Neural progenitor cell (in vitro differentiated cells): ENCODE measurements around the gene MESD. TPM values are rescaled to one million over a fixed set of nuclear protein-coding genes. Genes with fewer than 3 reads are reported as not detected.

ENCODE experiments used
- DNase-seq: peaks from one replicate; pipeline ENCODE4 v3.0.0-alpha.2; 2016; ENCODE audit warnings: low spot score
- H2AFZ ChIP-seq: fragments of 200-600 bp; sonication (generic); replicated peaks from 2 replicates; pipeline ENCODE4 v1.6.1; 2016; ENCODE audit warnings: antibody characterized with exemption
- H3F3A ChIP-seq: fragments of 200-600 bp; sonication (generic); 2 replicates; pipeline ENCODE4 v1.6.1; 2016; ENCODE audit warnings: antibody characterized with exemption, low read depth
- H3K27ac ChIP-seq: fragments of 200-600 bp; sonication (generic); 2 replicates; pipeline ENCODE4 v1.5.1; 2016; ENCODE audit warnings: mild to moderate bottlenecking
- H3K27me3 ChIP-seq: fragments of 200-600 bp; sonication (generic); 2 replicates; pipeline ENCODE4 v1.6.1; 2016; ENCODE audit warnings: mild to moderate bottlenecking, moderate library complexity
- H3K36me3 ChIP-seq: fragments of 200-600 bp; sonication (generic); 2 replicates; pipeline ENCODE4 v1.5.1; 2016
- H3K4me1 ChIP-seq: fragments of 200-600 bp; sonication (generic); 2 replicates; pipeline ENCODE4 v1.6.1; 2016; ENCODE audit warnings: mixed run types
- H3K4me2 ChIP-seq: fragments of 200-600 bp; sonication (generic); 2 replicates; pipeline ENCODE4 v1.6.1; 2016
- H3K4me3 ChIP-seq: fragments of 200-600 bp; sonication (generic); 2 replicates; pipeline ENCODE4 v1.5.1; 2016
- H3K79me2 ChIP-seq: fragments of 200-600 bp; sonication (generic); 2 replicates; pipeline ENCODE4 v1.6.1; 2016; ENCODE audit warnings: low read depth
- H3K9ac ChIP-seq: fragments of 200-600 bp; sonication (generic); 2 replicates; pipeline ENCODE4 v1.6.1; 2016
- H3K9me3 ChIP-seq: fragments of 200-600 bp; sonication (generic); 2 replicates; pipeline ENCODE4 v1.5.1; 2016; ENCODE audit warnings: low read depth
- H4K20me1 ChIP-seq: fragments of 200-600 bp; sonication (generic); 2 replicates; pipeline ENCODE4 v1.6.1; 2016; ENCODE audit warnings: low read depth
- H3K27ac Mint-ChIP-seq: 3 replicates; pipeline ENCODE4 v1.8.0; 2021; ENCODE audit warnings: mixed read lengths
- H3K27me3 Mint-ChIP-seq: 2 replicates; pipeline ENCODE4 v1.8.0; 2022; ENCODE audit warnings: low read depth, mild to moderate bottlenecking, inconsistent platforms, moderate library complexity, mixed read lengths; ENCODE audit not compliant: insufficient read depth
- H3K36me3 Mint-ChIP-seq: 3 replicates; pipeline ENCODE4 v1.8.0; 2021; ENCODE audit warnings: mixed read lengths
- H3K4me1 Mint-ChIP-seq: 3 replicates; pipeline ENCODE4 v1.8.0; 2021; ENCODE audit warnings: mixed read lengths
- H3K4me3 Mint-ChIP-seq: 3 replicates; pipeline ENCODE4 v1.8.0; 2021; ENCODE audit warnings: mild to moderate bottlenecking, moderate library complexity, mixed read lengths
- H3K9me3 Mint-ChIP-seq: 3 replicates; pipeline ENCODE4 v1.8.0; 2020; ENCODE audit warnings: mixed read lengths
- EZH2 ChIP-seq: fragments of 200-600 bp; sonication (generic); IDR thresholded peaks from 2 replicates; pipeline ENCODE4 v1.6.1; 2017; ENCODE audit warnings: antibody characterized with exemption, mild to moderate bottlenecking, moderate library complexity
- EZH2phosphoT487 ChIP-seq: fragments of 200-600 bp; sonication (generic); IDR thresholded peaks from 2 replicates; pipeline ENCODE4 v1.6.1; 2017; ENCODE audit warnings: antibody characterized with exemption
- total RNA-seq: library from RNA; depleted of rRNA; stranded (reverse); fragments of >200 nt; gene quantifications from 2 replicates; pipeline ENCODE4 v1.2.3, GENCODE V29; 2015; ENCODE audit warnings: low replicate concordance
- TF ChIP-seq, protein P1 (sequence below): fragments of 200-600 bp; sonication (generic); IDR thresholded peaks from 2 replicates; pipeline ENCODE4 v1.5.1; 2017; ENCODE audit warnings: antibody characterized with exemption, mild to moderate bottlenecking

Gene MESD
- total RNA-seq, 1 donor from 2014 or later: 31.5 TPM

DNA sequence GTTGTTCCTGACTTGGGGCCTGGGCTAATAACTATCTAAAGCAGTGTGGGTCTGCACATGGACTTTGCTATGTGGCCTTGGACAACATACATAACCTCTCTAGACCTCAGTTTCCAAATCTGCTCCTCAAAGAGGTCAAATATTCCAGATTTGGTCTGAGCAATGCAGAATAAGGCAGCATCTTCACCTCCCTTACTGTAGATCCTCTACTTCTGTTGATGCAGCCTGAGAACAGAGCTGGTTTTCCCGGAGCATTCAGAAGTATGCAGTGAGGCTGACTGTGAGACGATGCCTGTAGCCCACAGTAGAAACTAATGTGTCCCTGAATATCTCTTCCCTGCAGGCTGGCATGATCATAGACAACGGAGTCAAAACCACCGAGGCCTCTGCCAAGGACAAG is 65.3 kb downstream of the MESD start:
- Mint-ChIP-seq H3K4me1 (no peaks in the 10 kb centered on the region), H3K27ac (no peak overlapping the region), H3K36me3 (peaks cover under 1% of the 10 kb centered on the region), H3K27me3 (peaks cover 2% of the 10 kb centered on the region), H3K4me3 (no peak overlapping the region), H3K9me3 (no peaks in the 10 kb centered on the region)
- Histone ChIP-seq H3K9ac (no peak overlapping the region), H3F3A (no peaks in the 10 kb centered on the region), H3K4me3 (no peak overlapping the region), H3K79me2 (no peaks in the 10 kb centered on the region), H3K9me3 (no peaks in the 10 kb centered on the region), H2AFZ (no peak overlapping the region), H3K4me1 (no peaks in the 10 kb centered on the region), H3K27ac (no peak overlapping the region), H4K20me1 (no peaks in the 10 kb centered on the region), H3K4me2 (no peak overlapping the region), H3K36me3 (no peaks in the 10 kb centered on the region), H3K27me3 (no peaks in the 10 kb centered on the region)
- TF ChIP-seq, protein P1, sequence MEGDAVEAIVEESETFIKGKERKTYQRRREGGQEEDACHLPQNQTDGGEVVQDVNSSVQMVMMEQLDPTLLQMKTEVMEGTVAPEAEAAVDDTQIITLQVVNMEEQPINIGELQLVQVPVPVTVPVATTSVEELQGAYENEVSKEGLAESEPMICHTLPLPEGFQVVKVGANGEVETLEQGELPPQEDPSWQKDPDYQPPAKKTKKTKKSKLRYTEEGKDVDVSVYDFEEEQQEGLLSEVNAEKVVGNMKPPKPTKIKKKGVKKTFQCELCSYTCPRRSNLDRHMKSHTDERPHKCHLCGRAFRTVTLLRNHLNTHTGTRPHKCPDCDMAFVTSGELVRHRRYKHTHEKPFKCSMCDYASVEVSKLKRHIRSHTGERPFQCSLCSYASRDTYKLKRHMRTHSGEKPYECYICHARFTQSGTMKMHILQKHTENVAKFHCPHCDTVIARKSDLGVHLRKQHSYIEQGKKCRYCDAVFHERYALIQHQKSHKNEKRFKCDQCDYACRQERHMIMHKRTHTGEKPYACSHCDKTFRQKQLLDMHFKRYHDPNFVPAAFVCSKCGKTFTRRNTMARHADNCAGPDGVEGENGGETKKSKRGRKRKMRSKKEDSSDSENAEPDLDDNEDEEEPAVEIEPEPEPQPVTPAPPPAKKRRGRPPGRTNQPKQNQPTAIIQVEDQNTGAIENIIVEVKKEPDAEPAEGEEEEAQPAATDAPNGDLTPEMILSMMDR: no peak
- no peak for TF ChIP-seq EZH2phosphoT487
- TF ChIP-seq EZH2: no peak
- DNase-seq: no peak

DNA sequence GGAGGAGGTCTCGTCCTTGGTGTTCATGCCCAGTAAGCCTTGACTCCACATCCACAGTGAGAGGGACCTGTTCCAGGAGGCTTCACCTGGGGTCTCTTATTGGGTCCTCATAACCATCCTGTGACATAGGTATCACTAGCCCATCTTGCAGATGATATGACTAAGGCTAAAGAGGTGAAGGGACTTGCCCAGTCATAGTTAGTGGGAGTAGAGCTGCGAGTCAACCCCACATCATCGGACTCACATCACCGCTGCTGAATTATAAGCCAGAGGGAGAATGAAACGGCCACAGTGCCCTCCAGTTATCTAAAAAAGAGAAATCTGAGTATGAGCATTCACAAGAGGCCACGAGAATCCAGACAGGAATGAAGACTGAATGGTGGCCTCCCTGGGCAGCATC is 66.0 kb downstream of the MESD start:
- Mint-ChIP-seq H3K27me3 (peaks cover 2% of the 10 kb centered on the region), H3K4me1 (no peaks in the 10 kb centered on the region), H3K9me3 (no peaks in the 10 kb centered on the region), H3K36me3 (no peaks in the 10 kb centered on the region), H3K27ac (no peak overlapping the region), H3K4me3 (no peak overlapping the region)
- H3K79me2 ChIP-seq: no peaks in the 10 kb centered on the region
- H3K9ac ChIP-seq: no peak overlapping the region
- no peaks in the 10 kb centered on the region for H3F3A ChIP-seq
- no peak overlapping the region for H2AFZ ChIP-seq
- no peak overlapping the region for H3K27ac ChIP-seq
- no peaks in the 10 kb centered on the region for H3K4me1 ChIP-seq
- H3K9me3 ChIP-seq: no peaks in the 10 kb centered on the region
- DNase-seq: no peak
- H3K4me2 ChIP-seq: no peak overlapping the region
- H4K20me1 ChIP-seq: no peaks in the 10 kb centered on the region
- H3K36me3 ChIP-seq: no peaks in the 10 kb centered on the region
- no peaks in the 10 kb centered on the region for H3K27me3 ChIP-seq
- H3K4me3 ChIP-seq: no peak overlapping the region
- TF ChIP-seq EZH2 (no peak), EZH2phosphoT487 (no peak)
- TF ChIP-seq, protein P1: no peak

DNA sequence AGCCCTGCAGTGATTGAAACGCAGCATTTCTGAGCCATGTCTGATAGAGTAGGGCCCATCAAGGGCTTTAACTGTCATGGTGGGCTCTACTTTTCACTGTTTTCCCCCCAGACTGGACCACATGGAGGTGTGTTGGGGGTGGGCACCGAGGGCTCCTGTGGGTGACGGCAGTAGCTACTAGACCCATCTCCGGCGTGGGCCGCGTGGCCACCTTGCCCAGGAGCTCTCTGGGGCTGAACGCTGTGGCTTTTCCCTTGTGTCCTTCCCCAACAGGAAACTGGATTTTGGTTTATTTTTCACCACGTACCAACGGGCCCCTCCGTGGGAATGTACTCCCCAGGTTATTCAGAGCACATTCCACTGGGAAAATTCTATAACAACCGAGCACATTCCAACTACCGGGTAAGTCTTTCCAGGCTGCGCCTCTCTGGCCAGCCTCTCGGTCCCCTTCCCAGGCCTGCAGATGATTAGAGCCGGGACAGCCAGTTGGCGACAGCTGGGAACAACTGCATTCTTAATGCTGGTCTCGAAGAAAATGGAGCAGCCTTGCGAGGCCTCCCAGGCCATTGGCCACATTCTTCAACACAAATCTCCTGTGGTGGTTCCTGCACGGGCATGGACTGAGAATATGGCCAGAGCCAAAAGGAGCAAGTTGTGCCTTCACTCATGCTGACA is 67.7 kb downstream of the MESD start:
- H3K4me3 Mint-ChIP-seq: no peak overlapping the region
- Histone ChIP-seq H3K9ac (no peak overlapping the region), H3K4me2 (no peak overlapping the region), H2AFZ (no peak overlapping the region), H3F3A (no peaks in the 10 kb centered on the region), H3K27ac (no peak overlapping the region), H3K36me3 (no peaks in the 10 kb centered on the region), H3K27me3 (no peaks in the 10 kb centered on the region), H3K4me1 (no peaks in the 10 kb centered on the region), H3K79me2 (no peaks in the 10 kb centered on the region), H4K20me1 (no peaks in the 10 kb centered on the region), H3K9me3 (no peaks in the 10 kb centered on the region), H3K4me3 (no peak overlapping the region)
- TF ChIP-seq EZH2: no peak
- TF ChIP-seq, protein P1: no peak
- TF ChIP-seq EZH2phosphoT487: no peak
- no peak for DNase-seq
- no peaks in the 10 kb centered on the region for H3K36me3 Mint-ChIP-seq
- no peaks in the 10 kb centered on the region for H3K9me3 Mint-ChIP-seq
- H3K4me1 Mint-ChIP-seq: no peaks in the 10 kb centered on the region
- H3K27me3 Mint-ChIP-seq: peaks cover under 1% of the 10 kb centered on the region
- no peak overlapping the region for H3K27ac Mint-ChIP-seq
